Stimulated activated CD8-positive, alpha-beta memory T cell treated with anti-CD3 and anti-CD28 coated beads, Interleukin-12 subunit alpha, Interleukin-12 subunit beta, amount 100 ng/mL, for 1 hour (primary cell): ENCODE data around the gene NET1.
"Not testable (repeated sequence)": the region's sequence is repeated elsewhere in the genome, so short reads cannot be mapped to it uniquely, and the experiment has no call there.

ENCODE experiments used
- DNase-seq: peaks from one replicate; pipeline ENCODE4 v3.0.0-alpha.2; 2020; ENCODE audit warnings: low read depth

NET1 gene

GRCh38 chr10:5466451-5467206 is 54.3 kb downstream of the NET1 start:
- DNase-seq: no peak

- no peak for DNase-seq
Measured at GRCh38 chr10:5467207-5467535, 54.8 kb downstream of the NET1 start.

- DNase-seq: no peak
Measured at GRCh38 chr10:5467634-5468255, 55.4 kb downstream of the NET1 start.

- no peak for DNase-seq
Measured at GRCh38 chr10:5468262-5469106, 56.1 kb downstream of the NET1 start.

DNA sequence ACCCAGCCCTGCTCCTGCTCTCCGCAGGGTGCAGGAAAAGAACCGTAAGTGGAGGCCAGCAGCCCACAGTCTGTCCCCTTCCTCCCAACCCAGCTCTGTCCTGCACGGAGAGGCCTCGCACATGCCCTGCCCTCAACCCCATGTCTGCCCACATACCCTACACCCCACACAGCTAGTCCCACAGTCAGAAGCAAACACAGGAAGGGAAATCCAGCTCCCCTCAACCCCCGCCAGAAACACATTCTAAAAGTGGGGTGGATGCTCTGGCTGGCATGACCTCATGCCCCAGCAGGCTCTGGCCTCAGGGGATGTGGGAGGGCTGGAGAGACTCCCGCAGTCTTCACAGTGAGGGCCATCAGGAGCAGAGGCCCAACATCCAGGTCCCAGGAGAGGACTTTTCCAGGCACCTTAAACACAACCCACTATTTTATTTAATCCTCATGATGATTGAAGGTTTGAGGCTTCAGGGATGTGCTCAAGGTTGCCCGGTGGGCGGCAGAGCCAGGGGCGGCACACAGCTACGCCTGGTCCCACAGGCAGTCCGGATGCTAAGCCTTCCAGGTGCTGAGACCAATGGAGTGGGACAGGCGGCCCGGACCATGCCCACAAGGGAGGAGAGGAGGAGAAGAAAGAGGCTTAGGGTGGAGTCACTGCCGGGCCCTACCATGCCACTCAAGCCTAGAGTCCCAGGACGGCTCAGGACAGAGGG is 57.1 kb downstream of the NET1 start:
- DNase-seq: no peak

DNA sequence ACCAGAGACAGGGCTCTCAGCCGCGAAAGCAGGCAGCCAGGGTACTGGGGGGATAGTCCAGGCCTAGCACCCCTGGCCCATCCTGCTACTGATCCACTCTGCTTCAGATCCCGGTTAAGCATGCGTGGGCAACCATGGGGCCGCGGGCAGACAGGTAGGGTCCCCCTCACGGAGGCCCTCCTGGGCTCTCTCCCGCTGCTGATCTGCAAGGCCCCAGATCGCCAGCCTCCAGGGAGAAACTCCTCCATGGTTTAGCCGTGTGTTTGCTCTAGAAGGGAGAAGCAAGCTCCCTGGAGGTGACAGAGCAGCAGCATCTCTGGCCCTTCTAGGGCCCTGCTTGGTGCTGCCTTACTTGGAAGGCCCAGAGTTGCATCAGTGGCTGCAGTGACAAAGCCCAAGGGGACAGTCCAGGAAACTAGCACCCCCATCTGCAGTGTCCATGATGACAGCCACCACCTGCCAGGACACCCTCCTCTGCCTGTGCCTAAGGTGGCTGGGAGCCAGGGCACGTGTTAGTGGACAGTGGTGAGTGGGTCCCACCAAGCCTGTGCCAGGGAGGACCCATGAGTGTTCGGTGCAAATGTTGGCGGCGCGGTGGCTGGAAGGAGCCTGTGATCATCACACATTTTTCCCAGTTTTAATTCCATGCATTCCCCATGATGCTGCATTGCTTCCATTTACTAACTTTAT is 57.9 kb downstream of the NET1 start:
- no peak for DNase-seq

GRCh38 chr10:5474642-5475041 is 62.3 kb downstream of the NET1 start:
- not testable (repeated sequence) for DNase-seq

GRCh38 chr10:5475088-5475487 is 62.7 kb downstream of the NET1 start:
- not testable (repeated sequence) for DNase-seq

- not testable (repeated sequence) for DNase-seq
Measured at GRCh38 chr10:5475974-5476807, 63.8 kb downstream of the NET1 start.

- no peak for DNase-seq
Measured at GRCh38 chr10:5476918-5477525, 64.7 kb downstream of the NET1 start.

DNA sequence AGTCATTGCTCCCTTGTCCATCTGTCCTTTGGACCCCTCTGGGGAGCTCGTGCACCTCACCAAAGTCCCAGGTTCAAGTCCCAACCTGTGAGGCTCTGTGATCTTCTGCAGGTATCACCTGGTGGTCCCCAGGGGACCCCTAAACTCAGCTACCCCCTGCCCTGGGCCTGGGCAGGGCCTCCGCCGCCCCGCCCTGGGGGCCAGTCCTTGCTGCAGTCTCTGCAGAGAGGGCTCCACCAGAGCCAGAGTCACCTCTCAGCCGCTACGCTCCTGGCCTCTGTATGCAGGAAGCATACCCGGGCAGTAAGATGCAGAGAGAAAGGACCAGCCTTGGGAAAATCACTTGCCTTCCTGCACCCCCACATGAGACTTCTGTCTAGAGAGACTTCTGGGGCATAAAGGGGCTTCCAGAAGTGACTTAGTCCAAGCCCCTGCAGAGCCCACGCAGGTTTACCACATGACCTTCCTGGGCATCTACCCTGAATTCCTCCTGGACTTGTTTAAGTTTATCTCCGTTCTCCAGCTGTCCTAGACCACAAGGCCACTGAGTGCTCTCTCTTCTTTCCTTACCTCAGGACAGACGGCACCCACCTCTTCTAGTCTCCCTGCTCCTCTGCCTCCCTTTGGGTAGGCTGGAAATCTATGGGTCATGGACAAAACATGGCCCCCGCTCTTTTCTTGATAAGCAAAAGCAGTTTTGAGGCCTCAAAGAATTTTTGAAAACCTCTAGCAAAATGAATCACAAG is 65.8 kb downstream of the NET1 start:
- no peak for DNase-seq

DNA sequence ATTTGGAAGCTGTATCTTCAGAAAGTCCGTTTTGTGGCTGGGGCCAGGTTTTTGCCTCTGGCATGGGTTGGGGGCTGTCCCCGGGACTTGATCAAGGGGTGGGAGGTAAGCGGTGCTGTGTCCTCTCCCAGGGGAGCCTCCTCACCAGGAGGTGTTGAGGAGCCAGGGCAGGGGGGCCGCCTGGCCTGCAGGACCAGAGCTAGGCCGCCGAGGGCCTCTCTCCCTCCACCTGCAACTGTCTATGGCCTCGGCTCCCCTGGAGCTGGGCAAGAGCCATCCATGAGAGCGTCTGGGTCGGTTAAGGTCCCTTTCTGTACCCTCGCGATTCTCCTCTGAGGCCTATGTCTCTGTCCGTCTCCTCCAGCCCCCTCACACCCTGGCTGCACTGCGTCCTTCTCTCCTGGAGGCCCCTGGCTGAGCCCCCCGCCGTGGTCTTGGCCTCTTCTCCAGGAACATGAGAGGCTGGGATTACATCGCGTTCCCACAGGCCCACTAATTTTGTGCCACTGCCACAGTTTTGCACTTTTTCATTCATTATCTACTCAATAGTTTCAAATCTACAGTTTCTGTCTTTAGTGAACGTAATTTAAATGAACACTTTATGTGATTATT is 66.4 kb downstream of the NET1 start:
- no peak for DNase-seq

- no peak for DNase-seq
Measured at GRCh38 chr10:5479481-5480161, 67.3 kb downstream of the NET1 start.

GRCh38 chr10:5480162-5480941 is 68.0 kb downstream of the NET1 start:
- no peak for DNase-seq

DNA sequence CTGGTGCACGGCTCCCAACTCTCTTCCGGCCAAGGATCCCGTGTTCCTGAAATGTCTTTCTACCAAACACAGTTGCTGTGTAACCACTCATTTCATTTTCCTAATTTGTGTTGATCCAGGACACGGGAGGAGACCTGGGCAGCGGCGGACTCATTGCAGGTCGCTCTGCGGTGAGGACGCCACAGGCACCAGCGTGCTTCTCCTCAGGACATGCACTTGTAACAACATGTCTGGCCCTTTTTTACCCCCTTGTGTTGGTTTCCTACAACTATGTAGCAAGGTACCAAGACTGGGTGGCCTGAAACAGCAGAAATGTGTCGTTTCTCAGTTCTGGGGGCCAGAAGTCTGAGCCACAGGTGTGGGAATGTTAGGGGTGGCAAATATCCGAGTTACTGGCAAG is 68.8 kb downstream of the NET1 start:
- no peak for DNase-seq

GRCh38 chr10:5482016-5482415 is 69.7 kb downstream of the NET1 start:
- no peak for DNase-seq

DNA sequence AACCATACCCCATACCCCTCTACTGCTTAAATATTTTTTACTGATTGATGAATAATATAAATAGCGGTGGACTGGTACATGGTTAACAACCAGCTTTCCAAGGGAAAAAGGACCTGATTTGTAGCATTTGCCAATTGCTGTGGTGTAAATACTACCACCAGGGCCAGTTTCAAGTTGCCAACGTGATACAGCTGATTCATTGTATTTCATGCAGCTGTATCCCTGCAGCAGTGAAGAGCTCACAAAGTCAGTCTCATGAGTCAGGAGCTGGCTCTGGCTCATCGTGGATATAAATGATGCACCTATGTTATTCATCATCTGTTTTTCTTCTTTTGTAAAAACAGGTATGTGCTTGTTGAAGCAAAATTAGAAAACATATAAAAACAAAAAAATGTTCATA is 71.8 kb downstream of the NET1 start:
- no peak for DNase-seq

DNA sequence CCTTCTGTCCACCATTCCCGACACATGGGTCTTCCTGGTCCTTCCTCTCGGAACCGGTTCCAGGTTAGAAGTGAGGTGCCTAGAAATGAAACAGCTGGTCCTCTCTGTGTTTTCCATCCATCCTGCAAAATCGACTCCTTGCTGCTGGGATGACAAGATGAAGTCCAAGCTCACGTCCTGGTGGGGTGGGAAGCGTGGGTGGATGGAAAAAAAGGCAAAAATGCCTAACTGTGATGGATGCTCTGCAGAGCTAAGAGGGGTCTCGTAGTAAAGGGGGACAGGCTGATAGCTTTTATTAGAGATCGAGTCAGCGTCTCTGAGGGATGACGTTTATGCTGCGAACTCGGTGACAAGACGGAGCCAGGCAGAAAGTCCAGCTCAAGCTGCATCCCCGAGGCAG is 72.9 kb downstream of the NET1 start:
- DNase-seq: no peak
